Heart left ventricle (tissue), 13 donors: ENCODE measurements around the gene PFKP.

Experiments used
- POLR2A ChIP-seq, 2 donors: fragments of 450-650 bp; IDR thresholded peaks; one replicate each; pipeline ENCODE4 v1.6.1; 2017; ENCODE audit warnings: antibody characterized with exemption in 2 of 2, mild to moderate bottlenecking in 2 of 2, moderate library complexity in 2 of 2
- TF ChIP-seq, protein P1 (sequence below), 12 donors: fragments of 200-600 bp; sonication (generic) in 4 of 12; IDR thresholded peaks; one replicate each; pipeline versions ENCODE4 v1.5.0 to v1.8.0; 2018 to 2022; ENCODE audit warnings: antibody characterized with exemption in 12 of 12, mild to moderate bottlenecking in 5 of 12
- donor health status: ischemic (EF 13 %, LVEDD 7.1; RV severe dilation, severe dysfunction).
- donor health status: DM: no; HTN: yes; CAD: no.
- donor health status: DM: no; HTN: no; CAD: no.
- donor health status: ischemic (EF 25% LVEDD 6.9; RV normal size, moderate dysfunction).
- donor health status: ischemic (EF 25% LVEDD 5.7; RV mildly dilated, moderate dysfunction).
- donor health status: ischemic (EF 35%, LVEDD 5.7; RV mildly dilated, moderate dysfunction).
- donor health status: nonischemic (EF 11% LVEDD 7.7; RV severe dilation, severe dysfunction).
- donor health status: DM: yes; HTN: yes; CAD: no.
- donor health status: PGD.
- donor health status: ischemic (EF 29% LVEDD 5.4; RV normal size, mild dysfunction).
- donor health status: nonischemic (EF 23%, LVEDD 6.1; RV moderate dilation, normal function).

DNA sequence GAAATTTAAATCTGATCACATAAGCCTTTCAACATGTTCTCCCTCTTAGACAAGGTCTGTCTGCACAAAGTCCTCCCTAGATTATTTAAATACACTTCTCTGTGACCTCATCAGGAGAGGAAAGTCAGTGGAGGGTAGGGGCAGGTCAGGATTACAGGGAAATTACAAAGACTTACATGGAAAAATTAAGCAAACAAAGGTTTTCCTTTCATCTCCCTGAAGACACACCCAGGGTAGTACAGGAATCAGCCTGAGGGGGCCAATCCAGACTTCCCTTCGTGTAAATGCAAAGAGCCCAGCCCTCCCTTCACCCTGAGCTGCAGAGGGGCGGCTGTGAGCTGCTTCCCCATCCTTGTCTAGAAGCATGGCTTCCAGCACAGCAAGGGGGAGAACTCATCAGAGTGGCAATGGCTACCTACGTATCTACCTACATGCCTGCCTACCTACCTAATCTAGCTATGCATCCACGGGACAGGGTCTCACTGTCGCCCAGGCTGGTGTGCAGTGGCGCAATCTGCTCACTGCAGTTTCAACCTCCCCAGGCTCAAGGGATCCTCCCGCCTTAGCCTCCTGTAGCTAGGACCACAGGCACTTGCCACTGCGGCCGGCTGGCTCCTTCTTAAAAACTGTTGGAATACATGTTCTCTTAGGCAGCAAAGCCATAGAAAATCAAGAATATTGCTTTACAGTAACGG, 72.0 kb downstream of the PFKP start:
- TF ChIP-seq, protein P1, sequence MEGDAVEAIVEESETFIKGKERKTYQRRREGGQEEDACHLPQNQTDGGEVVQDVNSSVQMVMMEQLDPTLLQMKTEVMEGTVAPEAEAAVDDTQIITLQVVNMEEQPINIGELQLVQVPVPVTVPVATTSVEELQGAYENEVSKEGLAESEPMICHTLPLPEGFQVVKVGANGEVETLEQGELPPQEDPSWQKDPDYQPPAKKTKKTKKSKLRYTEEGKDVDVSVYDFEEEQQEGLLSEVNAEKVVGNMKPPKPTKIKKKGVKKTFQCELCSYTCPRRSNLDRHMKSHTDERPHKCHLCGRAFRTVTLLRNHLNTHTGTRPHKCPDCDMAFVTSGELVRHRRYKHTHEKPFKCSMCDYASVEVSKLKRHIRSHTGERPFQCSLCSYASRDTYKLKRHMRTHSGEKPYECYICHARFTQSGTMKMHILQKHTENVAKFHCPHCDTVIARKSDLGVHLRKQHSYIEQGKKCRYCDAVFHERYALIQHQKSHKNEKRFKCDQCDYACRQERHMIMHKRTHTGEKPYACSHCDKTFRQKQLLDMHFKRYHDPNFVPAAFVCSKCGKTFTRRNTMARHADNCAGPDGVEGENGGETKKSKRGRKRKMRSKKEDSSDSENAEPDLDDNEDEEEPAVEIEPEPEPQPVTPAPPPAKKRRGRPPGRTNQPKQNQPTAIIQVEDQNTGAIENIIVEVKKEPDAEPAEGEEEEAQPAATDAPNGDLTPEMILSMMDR (IDR thresholded peaks at IDR 0.05) = no peak
- TF ChIP-seq POLR2A (IDR thresholded peaks at IDR 0.05) = no peak
